DMS114 treated with DMSO at 0.1 percent for 48 hours (cell line): ENCODE measurements around the gene ASPG.
A peak's percentile ranks its signal among the peaks of the same experiment; 100 is the strongest.

Experiments
- DNase-seq: peaks from one replicate; lab custom pipeline; 2025; ENCODE audit not compliant: unreplicated experiment; lab: John Stamatoyannopoulos, UW

Gene ASPG

GRCh38 chr14:104075530-104076151 is 9.9 kb upstream of the ASPG start:
- peak; percentile 6 for DNase-seq

GRCh38 chr14:104076743-104077142 is 8.8 kb upstream of the ASPG start:
- no peak for DNase-seq

- DNase-seq, result peak; percentile 85
Observed at GRCh38 chr14:104078031-104078455, 7.5 kb upstream of the ASPG start.

- no peak for DNase-seq
Observed at GRCh38 chr14:104080376-104081260, 4.9 kb upstream of the ASPG start.

GRCh38 chr14:104081261-104081835 is 4.2 kb upstream of the ASPG start:
- no peak for DNase-seq

- DNase-seq, result no peak
Observed at GRCh38 chr14:104081951-104082464, 3.5 kb upstream of the ASPG start.

- DNase-seq, result no peak
Observed at GRCh38 chr14:104082807-104083206, 2.7 kb upstream of the ASPG start.

- no peak for DNase-seq
Observed at GRCh38 chr14:104084251-104085002, 1.1 kb upstream of the ASPG start.

GRCh38 chr14:104085889-104086201 is 345 bp downstream of the ASPG start:
- no peak for DNase-seq

GRCh38 chr14:104086210-104086660 is 735 bp downstream of the ASPG start:
- no peak for DNase-seq

- DNase-seq, result no peak
Observed at GRCh38 chr14:104086661-104087461, 1.4 kb downstream of the ASPG start.

- DNase-seq, result no peak
Observed at GRCh38 chr14:104087505-104087904, 2.0 kb downstream of the ASPG start.

GRCh38 chr14:104087981-104088850 is 2.7 kb downstream of the ASPG start:
- no peak for DNase-seq

GRCh38 chr14:104090071-104090748 is 4.7 kb downstream of the ASPG start:
- no peak for DNase-seq

GRCh38 chr14:104091061-104091926 is 5.8 kb downstream of the ASPG start:
- no peak for DNase-seq

- no peak for DNase-seq
Observed at GRCh38 chr14:104091927-104092771, 6.6 kb downstream of the ASPG start.

GRCh38 chr14:104092931-104093365 is 7.4 kb downstream of the ASPG start:
- no peak for DNase-seq
